GM19240 (cell line): Measurements from ENCODE around the gene ATXN1.
"Not testable (repeated sequence)": the region's sequence is repeated elsewhere in the genome, so short reads cannot be mapped to it uniquely, and the experiment has no call there.

ENCODE experiments used
- DNase-seq: peaks from one replicate; pipeline ENCODE4 v3.0.0; 2011; ENCODE audit warnings: low spot score; ENCODE audit not compliant: insufficient read length

The ATXN1 gene

GRCh38 chr6:16285467-16286150 lies 475.7 kb downstream of the ATXN1 start:
- DNase-seq: no peak

GRCh38 chr6:16284472-16284871 lies 476.8 kb downstream of the ATXN1 start:
- DNase-seq: no peak

GRCh38 chr6:16282370-16282769 lies 478.9 kb downstream of the ATXN1 start:
- no peak for DNase-seq

- no peak for DNase-seq
Observed at GRCh38 chr6:16279243-16279642, 482.0 kb downstream of the ATXN1 start.

GRCh38 chr6:16278750-16279149 lies 482.5 kb downstream of the ATXN1 start:
- DNase-seq: no peak

GRCh38 chr6:16278048-16278724 lies 483.1 kb downstream of the ATXN1 start:
- DNase-seq: no peak

GRCh38 chr6:16277101-16277981 lies 483.9 kb downstream of the ATXN1 start:
- DNase-seq: no peak

GRCh38 chr6:16274885-16275589 lies 486.2 kb downstream of the ATXN1 start:
- DNase-seq: no peak

- DNase-seq: no peak
Observed at GRCh38 chr6:16274483-16274882, 486.8 kb downstream of the ATXN1 start.

- no peak for DNase-seq
Observed at GRCh38 chr6:16273256-16273655, 488.0 kb downstream of the ATXN1 start.

- no peak for DNase-seq
Observed at GRCh38 chr6:16272201-16272600, 489.1 kb downstream of the ATXN1 start.

GRCh38 chr6:16271428-16271827 lies 489.8 kb downstream of the ATXN1 start:
- no peak for DNase-seq

- DNase-seq: no peak
Observed at GRCh38 chr6:16270178-16270794, 491.0 kb downstream of the ATXN1 start.

- DNase-seq: not testable (repeated sequence)
Observed at GRCh38 chr6:16269442-16270070, 491.7 kb downstream of the ATXN1 start.

- no peak for DNase-seq
Observed at GRCh38 chr6:16267428-16268263, 493.6 kb downstream of the ATXN1 start.

GRCh38 chr6:16265351-16266341 lies 495.6 kb downstream of the ATXN1 start:
- no peak for DNase-seq

- no peak for DNase-seq
Observed at GRCh38 chr6:16264785-16265184, 496.5 kb downstream of the ATXN1 start.

GRCh38 chr6:16263464-16264099 lies 497.7 kb downstream of the ATXN1 start:
- DNase-seq: not testable (repeated sequence)
